Muscle of back (tissue), 11 donors: ENCODE data around the gene HIGD1A. TPM values are rescaled to one million over a fixed set of nuclear protein-coding genes. Genes with fewer than 3 reads are reported as not detected.
"Not testable (repeated sequence)": the region's sequence is repeated elsewhere in the genome, so short reads cannot be mapped to it uniquely, and the experiment has no call there.

Experiments used
- DNase-seq, 3 donors: peaks; one replicate each; pipeline versions ENCODE4 v3.0.0 to v3.0.0-alpha.2; 2013
- polyA plus RNA-seq, 10 donors: library from polyadenylated mRNA; unstranded; fragments of 120-200 nt; gene quantifications; one replicate each; pipeline ENCODE4 v1.2.1, GENCODE V29; 2013; ENCODE audit not compliant: insufficient read length in 10 of 10

Gene HIGD1A
- polyA plus RNA-seq, 10 donors, result 76.6 to 96.1 (median 84.9) TPM

GRCh38 chr3:42830437-42831320 lies 26.4 kb upstream of the HIGD1A start:
- DNase-seq, result peak in 1 of 3 donors; percentile 20

DNA sequence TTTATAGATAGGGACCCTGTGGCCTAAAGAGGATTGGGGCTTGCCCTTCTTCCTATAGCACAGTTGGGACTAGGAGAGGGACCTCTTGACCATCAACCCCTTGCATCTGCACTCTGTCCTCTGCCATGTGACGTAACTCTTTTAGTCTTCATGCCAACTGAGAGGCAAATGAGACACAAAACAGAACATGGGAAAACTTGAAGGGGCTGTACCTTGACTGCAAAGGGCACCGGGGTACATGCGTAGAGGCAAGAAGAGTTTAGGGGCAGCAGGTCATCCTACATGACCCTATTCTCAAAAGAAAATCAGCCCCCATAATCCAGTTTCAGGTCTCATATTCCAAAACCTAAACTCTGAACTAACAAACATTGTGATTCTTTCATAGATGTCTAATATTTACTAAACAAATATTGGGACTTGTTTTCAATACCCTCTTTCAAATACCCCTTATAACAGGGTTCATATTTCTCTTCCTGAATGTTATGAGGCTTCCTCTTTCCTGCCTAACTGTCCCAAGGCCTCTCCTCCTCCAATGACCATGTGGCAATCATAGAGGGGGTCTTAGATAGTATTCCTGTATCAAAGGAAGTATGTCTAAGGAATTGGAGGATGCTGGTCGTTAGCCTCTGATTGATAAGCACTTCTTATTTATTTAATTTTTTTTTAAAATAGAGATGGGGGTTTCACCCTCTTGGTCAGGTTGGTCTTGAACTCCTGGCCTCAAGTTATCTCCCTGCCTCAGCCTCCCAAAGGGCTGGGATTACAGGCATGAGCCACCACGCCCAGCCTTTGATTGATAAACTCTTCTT lies 25.5 kb upstream of the HIGD1A start:
- no peak for DNase-seq

GRCh38 chr3:42829083-42829627 lies 24.9 kb upstream of the HIGD1A start:
- no peak for DNase-seq

GRCh38 chr3:42827654-42828053 lies 23.4 kb upstream of the HIGD1A start:
- DNase-seq, result no peak

GRCh38 chr3:42827023-42827422 lies 22.7 kb upstream of the HIGD1A start:
- no peak for DNase-seq

GRCh38 chr3:42826141-42826540 lies 21.9 kb upstream of the HIGD1A start:
- DNase-seq, result no peak

DNA sequence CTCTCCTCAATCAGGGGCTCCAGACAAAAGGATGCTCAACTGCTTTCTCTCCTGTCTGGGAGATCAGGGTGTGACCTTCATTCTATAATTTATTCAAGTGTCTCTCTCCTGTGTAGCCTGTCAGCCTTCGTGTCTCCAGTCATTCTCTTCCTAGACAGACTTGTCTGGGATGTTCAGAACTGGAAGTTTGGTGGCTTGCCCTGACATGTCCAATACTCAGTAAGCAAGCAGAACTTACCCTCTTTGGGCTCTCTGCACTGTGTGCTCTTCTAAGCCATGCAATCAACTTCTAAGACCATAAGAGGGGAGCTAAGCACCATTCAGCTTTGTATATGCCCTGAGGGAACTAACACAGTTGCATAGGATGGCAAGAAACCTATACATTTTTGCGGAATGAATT lies 19.1 kb upstream of the HIGD1A start:
- no peak for DNase-seq

- no peak for DNase-seq
Observed at GRCh38 chr3:42822828-42823227, 18.5 kb upstream of the HIGD1A start.

DNA sequence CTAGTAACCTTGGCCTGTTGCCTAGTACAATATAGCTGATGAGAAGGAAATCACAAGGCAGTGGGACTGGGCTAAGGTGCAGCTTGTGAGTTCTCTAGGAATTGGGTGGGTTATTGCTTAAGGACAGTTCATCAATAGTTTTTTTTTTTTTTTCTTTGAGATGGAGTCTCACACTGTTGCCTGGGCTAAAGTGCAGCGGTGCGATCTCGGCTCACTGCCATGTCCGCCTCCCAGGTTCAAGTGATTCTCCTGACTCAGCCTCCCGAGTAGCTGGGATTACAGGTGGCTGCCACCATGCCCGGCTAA lies 16.4 kb upstream of the HIGD1A start:
- no peak for DNase-seq

DNA sequence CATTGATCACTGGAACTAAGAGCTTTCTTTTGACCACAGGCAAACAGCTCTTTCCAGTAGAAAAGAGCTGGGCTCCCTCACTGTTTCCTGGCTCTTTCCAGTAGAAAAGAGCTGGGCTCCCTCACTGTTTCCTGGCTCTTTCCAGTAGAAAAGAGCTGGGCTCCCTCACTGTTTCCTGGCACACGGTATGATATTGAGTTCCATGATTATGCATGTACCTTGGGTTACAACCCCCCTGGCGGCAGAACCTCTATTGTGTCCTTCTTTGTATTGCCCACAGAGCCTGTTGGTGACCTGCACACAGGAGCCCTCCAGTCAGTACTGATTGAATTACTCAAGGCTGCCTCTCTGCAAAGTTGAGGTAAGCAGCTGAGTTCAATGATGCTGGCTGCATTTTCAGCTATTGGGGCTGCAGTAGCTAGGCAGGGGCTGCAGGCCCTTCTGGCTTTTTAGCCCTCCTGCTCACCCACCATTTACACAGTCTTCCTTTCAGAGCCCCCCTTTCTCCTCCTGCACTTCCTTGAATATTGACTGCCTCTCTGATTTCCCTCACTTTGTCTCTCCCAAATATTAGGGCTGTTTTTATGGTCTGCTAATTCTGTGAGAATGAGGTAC lies 15.2 kb upstream of the HIGD1A start:
- no peak for DNase-seq

- no peak for DNase-seq
Observed at GRCh38 chr3:42815826-42816225, 11.5 kb upstream of the HIGD1A start.

GRCh38 chr3:42814914-42815507 lies 10.7 kb upstream of the HIGD1A start:
- no peak for DNase-seq

DNA sequence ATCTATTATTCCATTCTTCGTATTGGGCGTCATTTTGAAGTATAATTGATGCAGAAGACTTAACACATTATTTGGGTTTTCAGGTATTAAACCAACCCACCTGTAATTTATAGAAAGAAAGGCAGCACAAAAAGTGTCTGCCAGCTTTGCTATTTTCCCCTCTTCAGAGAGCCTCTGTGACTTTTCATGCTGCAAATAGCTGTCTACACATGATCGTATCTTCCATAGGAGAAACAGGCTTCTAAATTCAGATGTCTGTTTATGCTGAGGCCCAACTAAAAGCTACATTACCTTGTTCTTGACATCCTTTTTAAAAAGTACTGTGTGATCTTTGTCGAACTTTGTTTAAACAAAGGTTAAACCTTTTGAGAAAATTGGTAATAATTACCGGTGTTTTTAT lies 10.0 kb upstream of the HIGD1A start:
- no peak for DNase-seq

DNA sequence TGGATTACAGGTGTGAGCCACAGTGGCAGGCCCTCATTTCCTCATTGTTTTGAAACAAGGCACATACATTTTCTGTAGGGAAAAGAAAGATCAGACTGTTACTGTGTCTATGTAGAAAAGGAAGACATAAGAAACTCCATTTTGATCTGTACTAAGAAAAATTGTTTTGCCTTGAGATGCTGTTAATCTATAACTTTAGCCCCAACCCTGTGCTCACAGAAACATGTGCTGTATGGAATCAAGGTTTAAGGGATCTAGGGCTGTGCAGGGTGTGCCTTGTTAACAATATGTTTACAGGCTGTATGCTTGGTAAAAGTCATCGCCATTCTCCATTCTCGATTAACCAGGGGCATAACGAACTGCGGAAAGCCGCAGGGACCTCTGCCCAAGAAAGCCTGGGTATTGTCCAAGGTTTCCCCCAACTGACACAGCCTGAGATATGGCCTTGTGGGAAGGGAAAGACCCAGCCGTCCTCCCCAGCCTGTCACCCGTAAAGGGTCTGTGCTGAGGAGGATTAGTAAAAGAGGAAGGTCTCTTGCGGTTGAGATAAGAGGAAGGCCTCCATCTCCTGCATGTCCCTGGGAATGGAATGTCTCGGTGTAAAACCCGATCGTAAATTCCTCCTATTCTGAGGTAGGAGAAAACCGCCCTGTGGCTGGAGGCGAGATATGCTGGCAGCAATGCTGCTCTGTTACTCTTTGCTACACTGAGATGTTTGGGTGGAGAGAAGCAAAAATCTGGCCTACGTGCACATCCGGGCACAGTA lies 7.0 kb upstream of the HIGD1A start:
- DNase-seq, result not testable (repeated sequence)

DNA sequence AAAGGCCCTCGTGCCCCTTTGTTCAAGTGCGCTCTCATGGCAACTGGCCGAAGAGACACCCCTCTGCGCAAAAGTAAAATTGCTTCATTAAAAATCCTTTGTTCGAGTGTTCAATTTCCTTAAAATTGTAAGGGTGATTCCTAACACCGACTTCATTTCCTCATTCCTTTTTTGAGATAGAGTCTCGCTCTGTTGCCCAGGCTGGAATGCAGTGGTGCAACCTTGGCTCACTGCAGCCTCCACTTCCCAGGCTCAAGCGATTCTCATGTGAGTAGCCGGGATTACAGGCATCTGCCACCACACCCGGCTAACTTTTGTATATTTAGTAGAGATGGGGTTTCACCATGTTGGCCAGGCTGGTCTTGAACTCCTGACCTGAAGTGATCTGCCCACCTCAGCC lies 6.4 kb upstream of the HIGD1A start:
- DNase-seq, result not testable (repeated sequence)

- DNase-seq, result no peak
Observed at GRCh38 chr3:42809202-42809601, 4.9 kb upstream of the HIGD1A start, which contains the start of gene ACKR2. Gene ACKR2, plus strand, starts transcription at chr3:42809445. Its CDS starts 55,058 bp downstream, at chr3:42864503.

- no peak for DNase-seq
Observed at GRCh38 chr3:42807929-42808328, 3.6 kb upstream of the HIGD1A start.

DNA sequence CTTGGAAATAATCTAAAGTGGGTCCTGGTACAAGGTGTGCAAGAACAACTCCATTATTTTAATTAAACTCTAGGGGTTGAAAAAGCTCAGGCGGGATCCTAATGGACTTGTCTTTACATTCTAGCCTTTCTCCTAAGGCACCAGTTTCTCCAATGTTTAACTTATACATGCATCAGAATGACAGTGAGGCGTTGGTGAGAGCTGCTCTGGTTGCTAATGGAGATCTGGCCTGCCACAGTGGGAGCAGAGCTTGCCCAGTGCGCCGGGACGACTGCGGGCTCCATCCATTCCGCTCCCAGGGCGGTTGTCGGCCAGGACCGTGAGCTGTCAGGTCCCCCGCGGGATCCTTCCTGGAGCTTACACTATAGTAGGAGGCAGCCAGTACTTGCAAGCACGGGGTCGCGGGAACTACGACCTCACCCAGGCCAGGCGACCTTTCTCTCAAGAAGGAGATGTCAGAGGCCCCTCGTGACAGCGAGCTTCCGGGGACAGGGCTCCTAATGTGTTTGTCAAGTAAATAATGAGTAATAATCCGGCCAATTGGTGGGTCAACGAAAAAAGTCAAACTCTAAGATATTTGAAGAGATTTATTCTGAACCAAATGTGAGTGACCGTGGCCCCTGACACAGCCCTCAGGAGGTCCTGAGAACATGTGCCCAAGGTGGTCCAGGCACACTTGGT lies 991 bp upstream of the HIGD1A start:
- no peak for DNase-seq

- DNase-seq, result peak in 1 of 3 donors; percentile 7
Observed at GRCh38 chr3:42804831-42805132, 492 bp upstream of the HIGD1A start.

GRCh38 chr3:42803414-42804105 lies 730 bp downstream of the HIGD1A start:
- peak in 2 of 3 donors; percentile 15 to 24 for DNase-seq
